GM19372 (cell line): ENCODE data around the gene NRN1.
"Not testable (repeated sequence)": the region's sequence is repeated elsewhere in the genome, so short reads cannot be mapped to it uniquely, and the experiment has no call there.

Source experiments
- ATAC-seq: cut with Tn5 transposase; IDR thresholded peaks from one replicate; pipeline ENCODE4 v1.9.1; 2021; ENCODE audit warnings: mild to moderate bottlenecking, low read depth, moderate library complexity; ENCODE audit not compliant: unreplicated experiment

NRN1 gene

DNA sequence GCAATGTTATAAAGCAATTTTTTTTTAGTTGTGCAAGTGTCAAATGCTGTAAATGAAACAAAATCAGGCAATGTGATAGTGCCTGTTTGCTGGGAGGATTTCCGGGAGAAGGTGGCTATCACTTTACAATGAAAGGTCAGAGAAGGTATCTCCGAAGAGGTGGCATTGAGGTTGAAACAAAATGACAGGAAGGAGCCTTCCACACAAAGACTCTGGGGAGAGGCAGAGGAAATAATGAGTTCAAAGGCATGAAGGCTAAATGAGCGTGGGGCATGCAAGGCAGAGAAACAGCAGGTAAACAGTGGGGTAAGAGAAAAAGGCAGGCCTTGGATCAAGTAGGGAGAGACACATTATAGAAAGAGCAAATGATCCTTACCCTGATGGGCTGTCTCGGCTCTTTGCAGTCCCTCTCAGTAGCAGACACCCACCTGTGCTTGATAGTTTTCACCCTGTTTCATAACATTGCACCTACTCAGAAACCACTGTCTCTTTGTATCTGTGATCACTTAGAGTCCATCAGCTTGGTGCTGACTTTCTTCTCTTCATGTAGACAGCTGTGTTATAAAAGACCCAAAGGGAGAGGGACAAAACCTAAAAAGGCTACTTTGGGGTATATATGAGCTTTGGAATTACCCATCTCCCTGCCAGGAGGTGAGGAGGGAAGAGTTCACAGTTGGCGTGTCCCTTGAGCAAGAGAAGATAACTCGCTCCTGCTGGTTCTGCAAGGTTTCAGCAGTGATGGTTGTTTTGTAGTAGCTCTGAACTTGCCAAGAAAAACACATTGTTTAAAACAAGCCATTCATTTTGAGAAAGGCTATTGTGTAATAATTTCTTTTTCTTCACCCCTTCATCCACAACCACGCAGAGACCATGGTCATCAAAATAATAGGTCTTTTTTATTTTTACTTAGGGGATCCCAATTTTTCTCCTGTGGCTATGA is 22.3 kb downstream of the NRN1 start:
- no peak for ATAC-seq

DNA sequence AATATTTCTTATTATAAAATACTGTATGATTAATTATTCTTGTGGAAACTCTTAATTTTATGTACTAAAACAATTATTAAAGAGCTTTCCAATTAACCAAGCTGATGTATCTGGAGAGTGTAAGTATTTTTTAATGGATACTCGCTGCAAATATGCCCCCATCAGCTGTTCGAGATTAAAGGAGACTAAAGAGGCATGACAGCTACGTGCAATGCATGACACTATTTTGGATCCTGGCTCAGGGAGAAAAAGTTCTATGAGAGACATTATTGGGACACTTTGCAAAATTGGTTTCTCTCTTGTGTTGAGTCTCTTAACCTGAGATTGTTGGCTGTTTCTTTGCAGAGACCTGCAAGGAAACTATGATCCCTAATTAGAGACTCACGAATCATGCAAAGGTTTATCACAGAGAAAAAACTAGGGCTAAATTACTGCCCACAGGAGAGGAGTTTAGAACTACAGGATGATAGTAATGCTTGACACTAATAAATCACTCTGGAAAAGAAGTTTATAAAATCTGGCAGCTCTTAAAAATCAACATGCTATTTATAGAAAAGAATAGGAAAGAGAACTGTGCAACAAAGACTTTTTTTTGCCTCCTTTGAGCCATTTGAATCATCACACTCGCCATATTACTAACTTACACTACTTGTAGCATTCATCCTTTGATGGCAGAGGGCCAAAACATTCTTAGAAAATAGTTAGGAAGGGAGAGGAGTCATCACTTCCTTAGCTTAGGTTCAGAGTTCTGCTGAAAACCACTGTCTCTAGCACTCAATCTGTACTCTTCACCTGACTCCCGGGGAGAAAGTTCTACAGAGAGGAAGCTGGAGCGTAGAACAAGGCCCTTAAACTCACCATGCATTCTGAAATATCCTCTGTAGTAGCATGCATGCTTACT is 25.3 kb downstream of the NRN1 start:
- no peak for ATAC-seq

DNA sequence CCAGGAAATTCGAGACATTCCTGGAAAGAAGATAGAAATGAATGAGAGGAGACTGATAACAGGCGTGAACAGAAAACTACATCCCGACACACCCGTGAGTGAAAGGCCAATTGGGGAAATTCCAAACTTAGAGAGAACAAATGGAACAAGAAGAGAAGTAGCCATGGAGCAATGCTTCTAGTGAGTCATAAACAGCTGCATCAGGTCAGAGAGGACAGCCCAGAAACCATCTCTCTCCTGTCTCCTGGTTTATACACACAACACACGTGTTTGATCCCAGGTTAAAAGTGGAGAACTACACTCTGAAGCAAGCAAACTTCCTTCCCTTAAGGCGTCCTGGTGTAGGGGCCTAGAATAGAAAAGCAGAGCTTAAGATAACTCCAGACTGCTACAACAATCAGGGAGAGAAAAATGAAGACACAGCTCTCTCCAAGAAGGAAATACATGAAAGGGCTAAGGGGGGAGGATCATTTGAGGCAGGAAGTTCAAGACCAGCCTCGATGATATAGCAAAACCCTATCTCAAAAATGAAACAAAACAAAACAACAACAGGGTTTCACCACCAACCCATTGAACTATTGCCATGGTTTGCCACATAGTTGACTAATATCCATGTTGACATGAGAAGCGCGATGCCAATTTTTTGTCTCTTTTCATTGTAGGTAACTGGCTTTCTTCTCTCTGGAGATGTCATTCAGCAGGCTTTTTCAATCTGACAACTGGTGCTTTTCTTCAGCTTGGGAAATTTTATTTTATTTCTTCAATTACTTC is 26.9 kb downstream of the NRN1 start:
- no peak for ATAC-seq

DNA sequence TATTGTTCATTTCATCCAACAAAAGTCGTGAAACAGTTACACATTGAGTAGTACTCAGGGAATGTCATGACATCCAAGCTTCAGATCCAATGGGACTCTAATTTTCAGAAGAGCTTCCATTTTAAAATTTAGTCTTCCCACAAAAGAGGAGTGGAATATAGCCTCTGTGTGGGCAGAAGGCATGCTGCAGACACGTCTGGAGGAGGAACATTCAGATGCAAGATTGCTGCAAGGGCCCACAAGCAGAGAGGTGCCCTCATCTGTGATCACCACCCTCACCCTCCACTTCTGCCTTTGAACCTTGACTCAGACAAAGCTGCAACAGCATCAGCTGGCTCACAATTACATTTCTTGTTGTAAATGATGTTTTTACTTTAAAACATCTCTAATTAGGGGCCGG is 29.9 kb downstream of the NRN1 start:
- ATAC-seq: no peak

DNA sequence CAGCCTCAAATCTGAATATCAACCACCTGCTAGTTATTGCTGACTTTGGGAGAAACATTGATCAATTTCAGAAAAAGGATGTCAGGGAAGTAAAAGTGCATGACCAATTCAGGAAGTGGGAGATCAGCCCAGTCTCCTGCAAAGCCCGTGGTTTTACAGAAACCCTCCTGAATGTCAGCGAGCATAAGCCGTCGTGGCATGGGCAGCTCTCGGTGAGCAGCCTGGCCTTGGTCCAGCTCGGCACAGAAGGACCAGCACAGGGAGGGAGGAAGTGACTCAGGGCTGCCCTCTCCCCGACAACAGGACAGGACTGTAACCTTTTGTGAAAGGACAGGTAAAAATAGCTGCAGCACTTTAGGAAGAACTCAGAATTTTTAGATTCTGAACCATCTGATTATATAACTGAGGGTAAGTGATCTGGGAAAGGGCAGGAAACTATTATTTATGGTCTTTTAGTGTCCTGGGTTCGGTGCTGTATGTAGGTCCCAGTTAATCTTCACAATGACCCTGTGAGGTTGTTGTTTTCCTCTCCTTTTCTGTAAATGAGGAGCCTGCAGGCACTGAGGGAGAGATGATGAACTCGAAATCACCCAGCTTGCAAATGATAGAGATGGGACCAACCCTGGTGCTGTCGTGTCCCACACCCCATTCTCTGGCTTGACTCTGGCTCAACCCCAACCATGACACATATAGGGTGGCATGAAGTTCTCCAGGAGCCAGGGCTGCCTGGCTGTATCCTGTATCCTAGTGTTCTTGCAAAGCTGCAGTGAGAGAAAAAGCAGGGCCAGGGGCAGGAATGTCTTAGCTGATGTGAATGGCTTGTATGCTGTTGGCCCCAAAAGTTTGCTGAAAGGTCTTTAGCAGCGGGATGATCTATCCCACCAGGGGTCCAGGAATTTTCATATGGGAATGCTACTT is 37.6 kb downstream of the NRN1 start:
- ATAC-seq: no peak

DNA sequence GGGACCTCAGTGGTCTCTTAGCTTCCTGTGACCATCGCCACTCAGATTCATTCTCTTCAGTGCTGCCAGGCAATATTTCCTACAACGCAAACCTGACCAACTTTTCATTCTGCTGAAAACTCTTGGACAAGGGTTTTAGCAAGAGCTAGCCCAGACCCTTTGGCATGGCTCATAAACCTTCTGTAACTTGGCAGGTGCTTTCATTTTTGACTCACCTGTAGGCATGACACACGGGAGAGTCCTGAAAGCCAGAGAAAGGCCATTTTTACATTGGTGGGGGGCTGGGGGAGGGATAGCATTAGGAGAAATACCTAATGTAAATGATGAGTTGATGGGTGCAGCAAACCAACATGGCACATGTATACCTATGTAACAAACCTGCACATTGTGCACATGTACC is 38.7 kb downstream of the NRN1 start:
- ATAC-seq: not testable (repeated sequence)

DNA sequence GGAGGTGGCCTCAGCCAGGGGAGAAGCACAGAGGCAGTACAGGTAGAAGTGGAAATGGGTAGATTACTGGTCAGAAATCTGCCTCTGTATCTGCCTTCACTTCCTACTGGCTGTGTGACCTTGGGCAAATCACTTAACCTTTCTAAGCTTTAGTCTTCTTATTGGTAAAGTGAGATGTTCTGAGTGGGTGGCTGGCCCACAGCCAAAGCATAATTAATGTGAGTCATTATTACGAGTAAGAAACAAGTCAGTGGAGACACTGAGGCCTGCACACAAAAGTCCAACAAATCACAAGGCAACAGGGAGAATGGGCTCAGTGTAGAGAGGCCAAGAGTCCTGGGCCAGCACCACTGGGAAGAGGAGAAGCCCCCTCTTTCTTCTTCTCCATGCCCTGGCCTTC is 39.1 kb downstream of the NRN1 start:
- ATAC-seq: no peak

DNA sequence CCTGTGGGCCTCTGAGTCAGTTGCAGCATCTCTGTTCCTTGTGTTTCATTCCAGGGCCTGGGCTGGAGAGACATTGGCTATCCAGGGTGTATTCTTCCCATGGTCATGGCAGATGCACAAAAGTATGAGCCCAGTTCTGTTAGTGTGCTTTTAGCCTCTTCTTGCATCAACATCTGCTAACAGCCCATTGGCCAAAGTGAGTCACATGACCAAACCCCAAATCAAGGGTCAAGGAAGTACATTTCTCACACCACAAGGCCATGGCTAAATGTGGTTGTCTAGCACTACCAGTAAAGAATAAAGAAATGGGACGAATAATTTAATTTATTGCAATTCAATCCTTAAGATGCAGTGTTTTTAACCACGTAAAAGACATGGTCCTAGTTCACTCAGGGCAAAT is 43.9 kb downstream of the NRN1 start:
- no peak for ATAC-seq

DNA sequence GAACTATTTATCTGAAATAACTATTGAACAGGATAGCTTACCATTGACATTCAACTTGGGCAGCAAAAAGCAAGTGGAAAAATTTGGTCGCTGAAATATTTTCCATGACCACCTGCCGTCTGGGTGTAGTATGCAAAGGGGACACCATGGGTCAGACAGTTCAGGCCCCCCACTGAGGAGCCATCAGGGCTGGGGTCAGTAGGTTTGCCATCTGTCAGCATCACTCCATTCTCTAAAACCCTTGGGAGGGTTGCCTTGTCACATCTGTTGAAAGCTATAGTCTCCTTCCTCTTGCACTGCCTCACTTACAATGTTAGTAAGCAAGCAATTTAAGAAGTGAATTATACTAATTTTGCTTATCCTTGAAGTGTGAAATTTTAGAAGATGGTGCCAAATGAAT is 44.9 kb downstream of the NRN1 start:
- no peak for ATAC-seq

DNA sequence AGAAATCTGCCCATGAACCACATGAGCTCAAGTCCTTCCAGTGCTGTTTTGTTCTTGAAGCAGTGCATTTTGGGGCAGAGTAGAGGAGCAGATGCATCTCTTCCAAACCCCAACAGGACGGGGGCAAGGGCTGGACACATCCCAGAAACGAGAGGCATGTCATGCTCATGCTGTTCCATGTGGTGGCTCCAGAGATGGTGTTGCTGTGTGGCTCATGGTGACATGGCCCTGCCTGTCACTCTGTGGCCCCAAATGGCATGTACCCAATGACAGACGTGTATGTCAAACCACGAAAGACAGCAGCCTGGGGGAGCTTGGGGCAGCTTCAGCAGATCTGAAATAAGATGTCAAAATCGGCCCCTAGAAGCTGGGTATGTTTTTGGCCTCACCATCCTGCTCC is 46.3 kb downstream of the NRN1 start:
- no peak for ATAC-seq

DNA sequence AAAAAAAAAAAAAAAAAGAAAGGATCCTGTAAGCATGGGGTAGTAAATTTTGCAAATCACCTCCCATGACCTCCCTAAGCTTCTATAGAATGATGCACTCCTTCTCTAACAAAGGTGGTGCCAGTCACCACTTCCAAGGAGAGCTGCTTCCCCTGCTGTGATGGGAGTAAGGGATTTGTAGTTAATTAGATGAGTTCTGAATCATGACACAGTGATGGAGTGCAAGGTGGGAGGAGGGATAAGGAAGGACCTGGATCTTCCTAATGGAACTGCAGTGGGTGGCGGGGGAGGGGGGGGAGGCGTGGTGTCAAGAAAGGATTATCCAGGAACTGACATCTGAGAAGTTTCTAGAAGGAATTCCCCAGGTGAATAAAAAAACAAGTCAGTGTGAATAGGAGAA is 47.8 kb downstream of the NRN1 start:
- ATAC-seq: no peak

DNA sequence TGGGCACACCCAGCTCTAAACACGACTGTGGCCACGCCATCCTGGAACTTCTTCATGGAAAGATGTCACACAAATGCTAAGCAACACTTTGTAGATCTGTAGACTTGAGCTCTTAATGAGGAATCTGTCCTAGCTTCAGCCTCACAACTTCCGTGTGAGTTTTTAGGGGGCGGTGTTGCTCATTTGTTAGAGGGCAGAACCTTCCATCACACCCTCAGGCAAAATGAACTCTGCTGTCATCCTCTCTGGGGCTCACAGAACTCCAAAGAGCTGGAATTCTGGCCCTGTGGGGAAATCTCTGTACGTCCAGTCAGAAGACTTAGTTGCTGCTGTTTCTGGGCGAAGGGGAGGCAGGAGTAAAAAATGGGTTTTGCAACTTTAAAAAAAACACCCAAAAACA is 49.8 kb downstream of the NRN1 start:
- no peak for ATAC-seq

DNA sequence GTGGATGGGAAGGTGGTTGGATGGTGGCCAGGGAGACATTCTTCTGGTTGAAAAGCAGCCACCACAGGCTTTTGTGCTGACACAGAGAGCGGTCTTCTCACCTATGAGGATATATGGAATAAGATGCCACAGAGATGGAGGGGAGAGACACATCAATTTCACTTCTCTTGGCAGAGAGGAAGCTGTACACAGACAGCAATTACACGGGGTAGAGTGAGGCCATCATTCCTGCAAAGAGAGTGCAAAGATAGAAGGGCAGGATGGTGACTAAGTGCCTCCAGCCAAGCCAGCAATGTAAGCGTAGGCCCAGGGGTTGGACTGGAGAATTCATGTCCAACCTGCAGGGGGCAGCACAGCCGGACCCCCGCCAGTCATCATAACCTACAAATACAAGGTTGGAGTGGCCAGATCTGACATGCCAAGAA is 56.4 kb downstream of the NRN1 start:
- no peak for ATAC-seq
